Measurements from ENCODE around the gene RTP5. TPM values are rescaled to one million over a fixed set of nuclear protein-coding genes. Genes with fewer than 3 reads are reported as not detected.

The RTP5 gene
- polyA plus RNA-seq, 1 experiment: not detected

DNA sequence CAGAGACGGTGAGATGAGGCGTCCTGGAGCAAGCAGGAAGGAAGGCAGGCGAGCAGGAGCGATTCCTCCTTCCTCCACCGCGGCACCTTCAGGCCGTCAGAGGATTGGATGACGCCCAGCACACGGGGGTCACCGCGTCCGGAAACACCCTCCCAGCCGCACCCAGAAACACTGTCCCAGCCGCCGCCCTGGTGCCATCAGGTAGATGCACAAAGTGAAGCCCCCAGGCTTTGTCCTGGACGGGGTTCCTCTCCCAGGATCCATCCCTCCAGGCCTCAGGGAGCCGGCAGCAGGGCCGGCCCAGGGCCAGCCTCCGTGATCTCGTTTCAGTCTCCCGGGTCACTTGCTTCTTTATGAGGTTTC lies 31.5 kb downstream of the RTP5 start:
- POLR2A ChIA-PET: no interaction called here
- CTCF ChIA-PET: no interaction called here
- Histone ChIP-seq H3K4me3 (ENCODE audit: low read depth, low read length) (no peak overlapping the region), H3K27me3 (ENCODE audit: control insufficient read depth, insufficient read depth, low read length) (no peaks in the 10 kb centered on the region; the same call in 1 of the 2 replicates), H3K36me3 (ENCODE audit: control insufficient read depth, insufficient read depth, low read length) (no peaks in the 10 kb centered on the region)
- no peak for DNase-seq (ENCODE audit: low read depth)
- no peak for TF ChIP-seq CTCF (IDR thresholded peaks at IDR 0.05; ENCODE audit: insufficient read depth, low read depth, low read length)

- POLR2A ChIA-PET: no interaction called here
- no peaks in the 10 kb centered on the region for H3K36me3 ChIP-seq (ENCODE audit: control insufficient read depth, insufficient read depth, low read length)
- TF ChIP-seq CTCF (IDR thresholded peaks at IDR 0.05; ENCODE audit: insufficient read depth, low read depth, low read length): no peak
- H3K27me3 ChIP-seq (ENCODE audit: control insufficient read depth, insufficient read depth, low read length): no peaks in the 10 kb centered on the region; the same call in 1 of the 2 replicates
- CTCF ChIA-PET: no interaction called here
- DNase-seq (ENCODE audit: low read depth): no peak
- no peak overlapping the region for H3K4me3 ChIP-seq (ENCODE audit: low read depth, low read length)
Observed at GRCh38 chr2:241901500-241902351, 32.2 kb downstream of the RTP5 start.

DNA sequence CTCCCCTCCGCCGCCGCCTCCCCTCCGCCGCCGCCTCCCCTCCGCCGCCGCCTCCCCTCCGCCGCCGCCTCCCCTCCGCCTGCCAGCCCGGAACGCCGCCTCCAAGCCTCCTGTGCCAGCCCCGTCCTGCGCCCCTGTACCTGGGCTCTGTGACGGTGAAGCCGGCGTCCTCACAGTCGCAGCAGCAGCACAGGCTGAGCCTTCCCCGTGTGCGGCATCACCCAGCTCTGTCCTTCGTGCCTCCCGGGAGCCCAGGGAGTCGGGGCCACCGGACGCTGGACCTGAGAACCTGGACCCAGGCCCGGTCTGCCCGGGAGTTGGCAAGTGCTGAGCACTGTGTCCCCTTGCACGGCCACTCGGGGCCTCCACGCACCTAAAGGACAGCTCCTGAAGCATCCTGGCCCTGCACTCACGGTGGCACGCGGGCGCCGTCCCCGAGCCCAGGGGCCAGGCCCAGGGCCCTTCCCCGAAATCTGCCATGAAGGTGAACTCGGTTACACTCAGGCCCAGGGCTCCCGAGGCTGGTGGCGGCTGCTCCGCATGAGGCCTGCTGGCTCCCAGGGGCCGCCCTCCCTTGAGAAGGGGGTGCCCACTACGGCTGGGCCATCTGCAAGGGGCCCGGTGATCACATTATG lies 32.9 kb downstream of the RTP5 start:
- Histone ChIP-seq H3K4me3 (ENCODE audit: low read depth, low read length) (no peak overlapping the region), H3K36me3 (ENCODE audit: control insufficient read depth, insufficient read depth, low read length) (no peaks in the 10 kb centered on the region), H3K27me3 (ENCODE audit: control insufficient read depth, insufficient read depth, low read length) (peaks cover 2% of the 10 kb centered on the region; the same call in 1 of the 2 replicates)
- no peak for DNase-seq (ENCODE audit: low read depth)
- ChIA-PET POLR2A (no interaction called here), CTCF (no interaction called here)
- TF ChIP-seq CTCF (IDR thresholded peaks at IDR 0.05; ENCODE audit: insufficient read depth, low read depth, low read length): no peak

DNA sequence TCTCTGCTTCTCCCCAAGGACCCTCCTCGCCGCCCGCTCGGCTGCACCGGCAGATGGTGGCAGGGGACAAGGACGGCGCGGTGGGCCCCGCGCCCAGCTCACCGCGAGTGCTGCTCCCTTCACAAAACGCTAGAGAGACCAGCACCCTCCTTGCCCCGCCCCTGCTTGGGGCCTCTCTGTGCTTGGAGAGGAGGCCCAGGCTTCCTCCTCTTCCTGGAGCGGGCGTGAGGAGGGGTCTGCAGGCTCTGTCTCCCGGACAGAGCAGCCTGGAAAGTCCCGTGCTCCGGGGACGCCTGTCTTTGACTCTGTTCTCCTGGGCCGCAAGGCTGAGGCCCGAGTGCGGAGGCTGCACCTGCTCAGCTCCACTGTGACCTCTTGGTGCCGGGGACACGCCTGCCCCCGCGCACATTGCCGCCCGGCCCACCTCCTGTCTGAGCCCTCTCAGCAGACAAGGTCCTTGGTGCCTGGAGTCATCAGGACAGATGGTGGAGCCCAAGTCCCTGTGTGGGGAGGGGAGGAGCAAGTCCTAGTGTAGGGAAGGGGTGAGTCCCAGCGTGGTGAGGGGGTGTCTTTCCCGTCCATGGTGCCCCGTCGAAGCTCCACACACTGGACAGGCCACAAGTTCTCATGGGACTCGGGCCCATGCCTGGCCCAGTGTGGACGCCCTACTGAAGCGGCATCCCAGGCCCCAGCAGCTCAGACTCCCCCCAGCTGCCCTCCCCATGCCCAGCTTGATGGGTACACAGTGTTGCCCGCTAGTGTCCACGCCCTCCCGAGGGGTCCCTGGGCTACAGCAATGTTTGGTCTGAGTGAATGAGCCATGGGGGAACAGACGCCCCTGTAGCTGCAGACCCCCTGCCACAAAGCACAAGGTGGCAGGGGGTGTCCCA lies 33.8 kb downstream of the RTP5 start:
- no peak for TF ChIP-seq CTCF (IDR thresholded peaks at IDR 0.05; ENCODE audit: insufficient read depth, low read depth, low read length)
- CTCF ChIA-PET: no interaction called here

More for the DNA sequence above, 33.8 kb downstream of the RTP5 start:
- no peaks in the 10 kb centered on the region for H3K36me3 ChIP-seq (ENCODE audit: control insufficient read depth, insufficient read depth, low read length)
- no peak for DNase-seq (ENCODE audit: low read depth)
- POLR2A ChIA-PET: no interaction called here
- H3K4me3 ChIP-seq (ENCODE audit: low read depth, low read length): no peak overlapping the region
- peaks cover 2% of the 10 kb centered on the region; the same call in 1 of the 2 replicates for H3K27me3 ChIP-seq (ENCODE audit: control insufficient read depth, insufficient read depth, low read length)
